Measurements from ENCODE around the gene XRCC4.

GRCh38 chr5:83118471-83118870, 41.1 kb downstream of the XRCC4 start:
- TF ChIP-seq CHD7 (IDR thresholded peaks at IDR 0.05; ENCODE audit: insufficient replicate concordance, low read length) (no peak), NANOG (IDR thresholded peaks at IDR 0.05; ENCODE audit: insufficient read depth, low read depth, low read length, poor library complexity, severe bottlenecking) (no peak), POLR2AphosphoS5 (IDR thresholded peaks at IDR 0.05; ENCODE audit: low read depth, low read length) (no peak), JUND (IDR thresholded peaks at IDR 0.05; ENCODE audit: low read length) (no peak), CTCF (IDR thresholded peaks at IDR 0.05; ENCODE audit: control extremely low read depth in 1 of 3, insufficient read depth in 1 of 3, low read depth in 1 of 3, low read length in 3 of 3) (no peak), KDM5A (IDR thresholded peaks at IDR 0.05; ENCODE audit: low read length) (no peak), RAD21 (IDR thresholded peaks at IDR 0.05 in 1 of 2, conservative IDR thresholded peaks at IDR 0.05 in 1 of 2; ENCODE audit: low read depth in 2 of 2, low read length in 2 of 2) (no peak)
